ENCODE measurements around the gene TOMM7. TPM values are rescaled to one million over a fixed set of nuclear protein-coding genes. Genes with fewer than 3 reads are reported as not detected.
"Not testable (repeated sequence)": the region's sequence is repeated elsewhere in the genome, so short reads cannot be mapped to it uniquely, and the experiment has no call there.

Gene TOMM7
- total RNA-seq, 1 donor from 2014 or later, result 414 TPM

DNA sequence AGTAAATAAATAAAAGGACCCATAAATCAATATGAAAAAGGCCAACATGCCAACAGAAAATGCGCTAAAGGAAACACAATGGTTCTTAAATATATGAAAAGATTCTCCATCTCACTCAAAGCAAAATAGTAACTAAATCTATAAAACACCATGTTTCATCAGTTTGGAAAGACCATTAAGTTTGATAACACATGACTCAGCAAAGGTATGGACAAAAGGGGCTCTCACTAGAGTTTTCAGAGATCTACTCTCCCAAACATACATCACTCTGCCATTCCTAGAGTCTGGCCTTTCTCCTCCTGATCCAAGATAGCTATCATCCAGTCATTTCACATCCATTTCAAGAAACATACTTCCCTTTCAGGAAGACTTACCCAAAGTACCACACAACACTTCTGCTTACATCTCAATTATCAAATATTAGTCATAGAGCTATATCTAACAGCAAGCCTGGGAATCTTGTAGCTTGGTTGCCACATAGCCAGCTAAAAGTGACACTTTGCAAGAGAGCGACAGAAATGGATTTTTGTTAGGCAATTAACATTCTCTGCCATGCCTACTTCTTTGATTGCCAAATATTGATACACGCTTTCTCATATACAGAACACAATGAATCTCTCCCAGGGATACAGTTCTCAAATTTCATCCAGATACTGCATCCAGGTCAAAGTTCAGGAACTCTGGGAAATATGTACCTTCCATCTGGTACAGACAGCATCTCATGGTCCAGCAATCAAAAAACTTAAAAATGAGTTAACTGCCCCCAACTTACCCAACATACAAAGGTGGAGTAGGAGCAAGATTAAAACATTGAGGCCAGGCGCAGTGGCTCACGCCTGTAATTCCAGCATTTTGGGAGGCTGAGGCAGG lies 28.8 kb downstream of the TOMM7 start:
- H3K9ac ChIP-seq (ENCODE audit: low read depth in 1 of 3, low read length in 3 of 3), result no peak overlapping the region
- no peak overlapping the region for H3K27ac ChIP-seq (ENCODE audit: low read depth, low read length)
- peaks cover 0 to 2% (median 0%) of the 10 kb centered on the region in 3 donors for H3K36me3 ChIP-seq (ENCODE audit: control insufficient read depth in 3 of 3, insufficient read depth in 3 of 3, low read length in 3 of 3)
- no peak overlapping the region for H3K4me3 ChIP-seq (ENCODE audit: low read length in 3 of 3)
- peaks cover 0 to 9% (median 0%) of the 10 kb centered on the region in 3 donors for H3K4me1 ChIP-seq (ENCODE audit: control insufficient read depth in 3 of 3, insufficient read depth in 3 of 3, low read length in 3 of 3)
- no peaks in the 10 kb centered on the region for H3K9me3 ChIP-seq (ENCODE audit: control insufficient read depth in 3 of 3, low read length in 3 of 3)
- no peaks in the 10 kb centered on the region for H3K27me3 ChIP-seq (ENCODE audit: control insufficient read depth in 3 of 3, insufficient read depth in 3 of 3, low read length in 3 of 3)

DNA sequence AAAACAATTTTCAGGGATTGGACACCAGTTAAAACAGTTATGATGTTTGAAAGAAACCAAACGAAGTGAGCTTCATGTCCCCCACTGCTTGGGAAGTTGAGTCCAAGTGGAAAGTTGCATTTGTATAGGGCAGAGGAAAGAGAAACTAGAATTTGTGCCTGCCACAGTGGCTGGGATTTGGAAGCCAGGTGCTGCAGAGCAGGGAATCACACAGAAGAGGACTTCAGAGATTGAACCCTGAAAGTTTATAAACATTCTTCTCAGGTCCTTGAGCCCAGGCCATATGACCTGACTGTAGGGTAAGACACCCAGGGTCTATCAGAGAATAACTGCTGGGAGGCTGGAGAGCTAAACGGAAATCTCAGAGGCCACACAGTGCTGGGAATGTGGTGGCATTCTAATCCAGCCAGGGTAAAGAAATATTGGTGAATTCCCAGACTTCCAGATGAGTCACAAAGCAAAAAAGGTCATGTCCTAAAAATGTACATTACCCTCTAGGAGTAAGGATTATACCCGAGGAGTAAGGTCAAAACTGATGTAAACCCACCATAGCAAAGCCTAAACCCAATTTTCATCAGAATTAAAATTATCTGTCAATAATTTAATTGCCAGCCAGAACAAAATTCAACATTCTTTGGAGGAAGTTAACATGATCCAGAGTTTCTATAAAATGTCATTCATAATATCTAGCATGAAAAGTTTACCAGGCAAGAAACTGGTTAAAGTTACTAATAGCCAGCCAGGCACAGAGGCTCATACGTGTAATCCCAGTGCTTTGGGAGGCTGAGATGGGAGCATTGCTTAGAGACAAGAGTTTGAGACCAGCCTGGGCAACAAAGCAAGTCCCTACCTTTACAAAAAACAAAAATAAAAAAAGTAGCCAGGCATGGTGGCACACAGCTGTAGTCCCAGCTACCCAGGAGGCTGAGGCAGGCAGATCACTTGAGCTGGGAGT lies 31.2 kb downstream of the TOMM7 start:
- no peaks in the 10 kb centered on the region for H3K27me3 ChIP-seq (ENCODE audit: control insufficient read depth in 3 of 3, insufficient read depth in 3 of 3, low read length in 3 of 3)
- no peak overlapping the region for H3K27ac ChIP-seq (ENCODE audit: low read depth, low read length)
- H3K9me3 ChIP-seq (ENCODE audit: control insufficient read depth in 3 of 3, low read length in 3 of 3), result no peaks in the 10 kb centered on the region
- no peak overlapping the region for H3K9ac ChIP-seq (ENCODE audit: low read depth in 1 of 3, low read length in 3 of 3)
- H3K36me3 ChIP-seq (ENCODE audit: control insufficient read depth in 3 of 3, insufficient read depth in 3 of 3, low read length in 3 of 3), result peaks cover 0 to 2% (median 0%) of the 10 kb centered on the region in 3 donors
- H3K4me3 ChIP-seq (ENCODE audit: low read length in 3 of 3), result no peak overlapping the region
- peaks cover 0 to 16% (median 2%) of the 10 kb centered on the region in 3 donors for H3K4me1 ChIP-seq (ENCODE audit: control insufficient read depth in 3 of 3, insufficient read depth in 3 of 3, low read length in 3 of 3)

DNA sequence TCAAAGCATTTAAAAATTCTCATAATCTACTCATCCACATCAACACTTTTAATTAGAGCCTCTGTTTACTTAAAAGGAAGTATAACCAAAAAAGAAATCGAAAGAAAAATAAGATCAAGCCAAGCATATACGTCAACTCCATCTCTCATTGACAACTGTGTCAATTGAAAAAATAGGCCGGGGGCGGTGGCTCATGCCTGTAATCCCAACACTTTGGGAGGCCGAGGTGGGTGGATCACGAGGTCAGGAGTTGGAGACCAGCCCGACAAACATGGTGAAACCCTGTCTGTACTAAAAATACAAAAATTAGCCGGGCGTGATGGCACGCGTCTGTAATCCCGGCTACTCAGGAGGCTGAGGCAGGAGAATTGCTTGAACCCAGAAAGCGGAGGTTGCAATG lies 32.0 kb downstream of the TOMM7 start:
- H3K36me3 ChIP-seq (ENCODE audit: control insufficient read depth in 3 of 3, insufficient read depth in 3 of 3, low read length in 3 of 3); H3K27ac ChIP-seq (ENCODE audit: low read depth, low read length); H3K27me3 ChIP-seq (ENCODE audit: control insufficient read depth in 3 of 3, insufficient read depth in 3 of 3, low read length in 3 of 3); H3K4me3 ChIP-seq (ENCODE audit: low read length in 3 of 3); H3K9me3 ChIP-seq (ENCODE audit: control insufficient read depth in 3 of 3, low read length in 3 of 3); H3K9ac ChIP-seq (ENCODE audit: low read depth in 1 of 3, low read length in 3 of 3): not testable (repeated sequence)
- peaks cover 0 to 17% (median 4%) of the 10 kb centered on the region in 3 donors for H3K4me1 ChIP-seq (ENCODE audit: control insufficient read depth in 3 of 3, insufficient read depth in 3 of 3, low read length in 3 of 3)

DNA sequence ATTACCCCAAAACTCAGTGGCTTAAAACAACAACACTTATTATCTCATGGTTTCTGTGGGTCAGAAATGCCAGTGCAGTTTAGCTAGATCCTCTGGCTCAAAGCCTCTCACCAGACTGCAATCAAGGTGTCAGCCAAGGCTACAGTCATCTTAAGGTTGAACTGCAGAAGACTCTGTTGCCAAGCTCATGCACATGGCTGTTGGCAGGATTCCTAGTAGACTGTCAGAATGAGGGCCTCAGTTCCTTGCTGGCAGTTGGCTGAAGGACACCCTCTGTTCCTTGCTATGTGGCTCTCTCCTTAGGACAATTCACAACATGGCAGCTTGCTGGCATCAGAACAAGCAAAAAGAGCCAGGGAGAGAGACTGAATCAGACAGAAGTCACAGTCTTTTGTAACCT lies 34.7 kb downstream of the TOMM7 start:
- no peak overlapping the region for H3K27ac ChIP-seq (ENCODE audit: low read depth, low read length)
- H3K4me1 ChIP-seq (ENCODE audit: control insufficient read depth in 3 of 3, insufficient read depth in 3 of 3, low read length in 3 of 3), result peaks cover 0 to 12% (median 4%) of the 10 kb centered on the region in 3 donors
- H3K36me3 ChIP-seq (ENCODE audit: control insufficient read depth in 3 of 3, insufficient read depth in 3 of 3, low read length in 3 of 3), result no peaks in the 10 kb centered on the region
- no peaks in the 10 kb centered on the region for H3K27me3 ChIP-seq (ENCODE audit: control insufficient read depth in 3 of 3, insufficient read depth in 3 of 3, low read length in 3 of 3)
- no peaks in the 10 kb centered on the region for H3K9me3 ChIP-seq (ENCODE audit: control insufficient read depth in 3 of 3, low read length in 3 of 3)
- H3K4me3 ChIP-seq (ENCODE audit: low read length in 3 of 3), result no peak overlapping the region
- H3K9ac ChIP-seq (ENCODE audit: low read depth in 1 of 3, low read length in 3 of 3), result no peak overlapping the region

DNA sequence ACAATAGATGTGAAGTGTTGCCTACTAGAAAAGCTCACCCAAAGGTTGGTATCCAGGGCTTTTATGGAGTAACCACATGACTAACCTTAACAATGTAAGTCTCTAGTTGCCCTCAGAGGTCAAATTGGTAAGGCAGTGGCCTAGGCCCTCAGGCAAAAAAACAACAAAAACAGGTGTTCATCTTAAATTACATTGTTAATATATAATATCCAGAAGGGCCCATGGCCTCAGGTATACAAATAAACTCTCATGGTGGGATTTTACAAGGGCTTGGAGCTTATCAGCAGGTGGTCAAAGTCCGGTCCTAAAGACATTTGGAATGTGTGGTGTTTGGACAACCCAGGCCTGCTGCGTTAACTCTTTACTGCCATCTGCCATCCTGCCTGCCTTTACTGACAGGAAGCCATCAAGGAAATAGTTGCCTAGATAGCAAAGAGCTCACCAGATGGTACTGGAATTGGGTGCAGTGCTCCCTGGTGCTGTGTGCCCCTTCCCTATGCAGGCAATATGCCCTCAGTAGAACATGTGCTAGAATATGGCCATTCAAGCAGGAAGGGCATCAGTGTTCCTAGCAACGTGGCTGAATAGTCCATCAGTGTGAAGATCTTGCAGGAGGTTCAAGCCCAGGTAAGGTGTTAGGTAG lies 36.2 kb downstream of the TOMM7 start:
- H3K36me3 ChIP-seq (ENCODE audit: control insufficient read depth in 3 of 3, insufficient read depth in 3 of 3, low read length in 3 of 3), result no peaks in the 10 kb centered on the region
- no peaks in the 10 kb centered on the region for H3K9me3 ChIP-seq (ENCODE audit: control insufficient read depth in 3 of 3, low read length in 3 of 3)
- peaks cover 4 to 19% (median 4%) of the 10 kb centered on the region in 3 donors for H3K4me1 ChIP-seq (ENCODE audit: control insufficient read depth in 3 of 3, insufficient read depth in 3 of 3, low read length in 3 of 3)
- H3K9ac ChIP-seq (ENCODE audit: low read depth in 1 of 3, low read length in 3 of 3), result no peak overlapping the region
- no peak overlapping the region for H3K4me3 ChIP-seq (ENCODE audit: low read length in 3 of 3)
- no peak overlapping the region for H3K27ac ChIP-seq (ENCODE audit: low read depth, low read length)
- no peaks in the 10 kb centered on the region for H3K27me3 ChIP-seq (ENCODE audit: control insufficient read depth in 3 of 3, insufficient read depth in 3 of 3, low read length in 3 of 3)

DNA sequence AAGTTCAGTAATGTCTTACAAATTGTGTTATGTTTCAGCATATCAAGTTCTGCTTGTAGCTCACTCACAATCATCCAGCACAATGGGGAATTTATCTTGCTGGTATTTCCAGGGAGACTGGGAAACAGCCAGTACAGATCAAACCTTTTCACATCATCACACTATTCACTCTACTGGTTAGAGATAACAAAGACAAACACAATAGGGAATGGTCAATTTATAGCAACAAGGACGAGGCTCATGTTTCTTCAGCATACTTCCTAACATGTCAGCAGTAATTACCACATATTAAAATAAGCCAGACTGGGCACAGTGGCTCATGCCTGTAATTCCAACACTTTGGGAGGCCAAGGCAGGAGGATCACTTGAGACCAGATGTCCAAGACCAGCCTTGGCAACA lies 38.3 kb downstream of the TOMM7 start:
- H3K9ac ChIP-seq (ENCODE audit: low read depth in 1 of 3, low read length in 3 of 3), result no peak overlapping the region
- no peaks in the 10 kb centered on the region for H3K27me3 ChIP-seq (ENCODE audit: control insufficient read depth in 3 of 3, insufficient read depth in 3 of 3, low read length in 3 of 3)
- no peak overlapping the region for H3K4me3 ChIP-seq (ENCODE audit: low read length in 3 of 3)
- H3K4me1 ChIP-seq (ENCODE audit: control insufficient read depth in 3 of 3, insufficient read depth in 3 of 3, low read length in 3 of 3), result peaks cover 4 to 18% (median 7%) of the 10 kb centered on the region in 3 donors
- H3K9me3 ChIP-seq (ENCODE audit: control insufficient read depth in 3 of 3, low read length in 3 of 3), result no peaks in the 10 kb centered on the region
- no peaks in the 10 kb centered on the region for H3K36me3 ChIP-seq (ENCODE audit: control insufficient read depth in 3 of 3, insufficient read depth in 3 of 3, low read length in 3 of 3)
- H3K27ac ChIP-seq (ENCODE audit: low read depth, low read length), result no peak overlapping the region

DNA sequence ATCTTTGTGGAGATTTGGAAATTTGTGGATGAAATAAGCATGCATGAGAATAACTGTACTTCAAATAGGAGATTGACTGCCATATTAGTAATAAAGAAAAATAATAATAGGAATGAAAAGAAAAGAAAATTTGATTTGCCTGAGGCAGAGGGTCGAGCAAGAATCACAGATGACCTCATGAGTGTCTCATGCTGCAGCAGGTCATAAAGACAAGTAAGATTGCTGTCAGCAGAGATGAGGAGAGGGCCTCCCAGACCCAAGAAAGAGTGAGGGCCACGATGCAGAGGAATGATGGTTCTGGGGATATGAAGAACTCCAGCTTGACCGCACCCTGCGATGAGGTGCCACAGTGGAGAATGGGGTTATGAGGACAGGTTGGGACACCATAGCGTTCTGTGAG lies 39.2 kb downstream of the TOMM7 start:
- H3K9ac ChIP-seq (ENCODE audit: low read depth in 1 of 3, low read length in 3 of 3), result no peak overlapping the region
- no peak overlapping the region for H3K27ac ChIP-seq (ENCODE audit: low read depth, low read length)

DNA sequence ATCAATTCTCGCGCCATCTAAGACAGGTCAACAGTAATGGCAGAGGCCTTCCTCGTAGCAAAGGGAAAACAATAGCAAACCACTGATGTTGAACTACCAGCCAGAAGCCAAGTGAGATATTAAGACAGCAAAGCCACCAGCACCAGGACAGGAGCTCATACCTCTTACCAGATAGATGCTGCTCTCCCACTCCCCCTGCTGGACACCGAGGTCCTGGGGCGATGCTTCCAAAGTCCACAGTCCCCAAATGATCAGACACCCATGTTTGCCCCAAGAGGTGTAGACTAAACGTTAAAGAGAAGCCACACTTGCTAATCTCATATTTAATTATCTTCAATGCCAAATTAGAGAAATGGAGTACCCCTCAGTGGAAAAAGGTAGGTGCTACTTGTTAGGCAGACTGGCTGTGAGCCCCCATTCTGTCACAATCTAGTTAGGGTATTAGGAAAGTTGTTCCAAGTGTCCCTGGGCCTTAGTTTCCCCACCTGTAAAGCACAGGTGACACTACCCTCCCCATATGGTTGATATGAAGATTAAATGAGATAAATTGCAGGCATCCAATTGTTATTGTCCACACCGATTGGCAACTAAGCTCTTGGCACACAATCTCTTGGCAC lies 39.9 kb downstream of the TOMM7 start:
- Histone ChIP-seq H3K9ac (ENCODE audit: low read depth in 1 of 3, low read length in 3 of 3) (no peak overlapping the region), H3K27ac (ENCODE audit: low read depth, low read length) (no peak overlapping the region), H3K36me3 (ENCODE audit: control insufficient read depth in 3 of 3, insufficient read depth in 3 of 3, low read length in 3 of 3) (no peaks in the 10 kb centered on the region), H3K9me3 (ENCODE audit: control insufficient read depth in 3 of 3, low read length in 3 of 3) (no peaks in the 10 kb centered on the region), H3K4me3 (ENCODE audit: low read length in 3 of 3) (no peak overlapping the region), H3K27me3 (ENCODE audit: control insufficient read depth in 3 of 3, insufficient read depth in 3 of 3, low read length in 3 of 3) (no peaks in the 10 kb centered on the region), H3K4me1 (ENCODE audit: control insufficient read depth in 3 of 3, insufficient read depth in 3 of 3, low read length in 3 of 3) (peaks cover 4 to 15% (median 7%) of the 10 kb centered on the region in 3 donors)

More for the DNA sequence above, 39.2 kb downstream of the TOMM7 start:
- H3K27me3 ChIP-seq (ENCODE audit: control insufficient read depth in 3 of 3, insufficient read depth in 3 of 3, low read length in 3 of 3), result no peaks in the 10 kb centered on the region
- no peak overlapping the region for H3K4me3 ChIP-seq (ENCODE audit: low read length in 3 of 3)
- peaks cover 4 to 18% (median 7%) of the 10 kb centered on the region in 3 donors for H3K4me1 ChIP-seq (ENCODE audit: control insufficient read depth in 3 of 3, insufficient read depth in 3 of 3, low read length in 3 of 3)
- no peaks in the 10 kb centered on the region for H3K9me3 ChIP-seq (ENCODE audit: control insufficient read depth in 3 of 3, low read length in 3 of 3)
- no peaks in the 10 kb centered on the region for H3K36me3 ChIP-seq (ENCODE audit: control insufficient read depth in 3 of 3, insufficient read depth in 3 of 3, low read length in 3 of 3)

DNA sequence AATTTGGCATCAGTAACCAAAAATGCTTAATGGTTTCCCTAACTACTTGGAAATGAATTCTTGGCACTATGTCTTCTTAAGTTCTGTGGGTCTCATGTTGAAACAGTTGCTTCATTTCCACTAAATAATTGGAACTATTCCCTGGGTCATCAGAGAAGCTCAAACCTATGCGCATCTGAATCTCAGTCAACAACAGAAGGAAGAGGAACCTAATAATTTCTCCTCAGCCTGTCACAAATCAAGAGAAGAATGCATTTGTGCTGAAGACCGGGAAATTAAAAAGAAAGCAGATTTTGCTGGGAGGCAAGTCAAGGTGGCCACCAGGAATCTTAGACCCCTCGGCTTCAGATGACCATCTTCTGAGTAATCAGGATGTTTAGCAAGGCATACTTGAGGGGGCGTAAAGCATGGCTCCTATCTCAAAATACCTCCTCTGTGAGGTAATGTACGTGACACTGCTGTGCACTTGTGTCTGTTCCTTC lies 41.4 kb downstream of the TOMM7 start:
- Histone ChIP-seq H3K36me3 (ENCODE audit: control insufficient read depth in 3 of 3, insufficient read depth in 3 of 3, low read length in 3 of 3) (no peaks in the 10 kb centered on the region), H3K4me3 (ENCODE audit: low read length in 3 of 3) (no peak overlapping the region), H3K27ac (ENCODE audit: low read depth, low read length) (no peak overlapping the region), H3K4me1 (ENCODE audit: control insufficient read depth in 3 of 3, insufficient read depth in 3 of 3, low read length in 3 of 3) (peaks cover 0 to 10% (median 7%) of the 10 kb centered on the region in 3 donors), H3K9ac (ENCODE audit: low read depth in 1 of 3, low read length in 3 of 3) (no peak overlapping the region), H3K27me3 (ENCODE audit: control insufficient read depth in 3 of 3, insufficient read depth in 3 of 3, low read length in 3 of 3) (no peaks in the 10 kb centered on the region), H3K9me3 (ENCODE audit: control insufficient read depth in 3 of 3, low read length in 3 of 3) (no peaks in the 10 kb centered on the region)

Measured in skeletal muscle tissue (tissue), 4 donors.